HG02798 (cell line): ENCODE measurements around the gene CCDC88B.
A peak's percentile ranks its signal among the peaks of the same experiment; 100 is the strongest.

ENCODE experiments used
- ATAC-seq: cut with Tn5 transposase; IDR thresholded peaks from one replicate; pipeline ENCODE4 v1.9.1; 2021; ENCODE audit warnings: mild to moderate bottlenecking; ENCODE audit not compliant: unreplicated experiment, poor library complexity

CCDC88B gene, protein sequence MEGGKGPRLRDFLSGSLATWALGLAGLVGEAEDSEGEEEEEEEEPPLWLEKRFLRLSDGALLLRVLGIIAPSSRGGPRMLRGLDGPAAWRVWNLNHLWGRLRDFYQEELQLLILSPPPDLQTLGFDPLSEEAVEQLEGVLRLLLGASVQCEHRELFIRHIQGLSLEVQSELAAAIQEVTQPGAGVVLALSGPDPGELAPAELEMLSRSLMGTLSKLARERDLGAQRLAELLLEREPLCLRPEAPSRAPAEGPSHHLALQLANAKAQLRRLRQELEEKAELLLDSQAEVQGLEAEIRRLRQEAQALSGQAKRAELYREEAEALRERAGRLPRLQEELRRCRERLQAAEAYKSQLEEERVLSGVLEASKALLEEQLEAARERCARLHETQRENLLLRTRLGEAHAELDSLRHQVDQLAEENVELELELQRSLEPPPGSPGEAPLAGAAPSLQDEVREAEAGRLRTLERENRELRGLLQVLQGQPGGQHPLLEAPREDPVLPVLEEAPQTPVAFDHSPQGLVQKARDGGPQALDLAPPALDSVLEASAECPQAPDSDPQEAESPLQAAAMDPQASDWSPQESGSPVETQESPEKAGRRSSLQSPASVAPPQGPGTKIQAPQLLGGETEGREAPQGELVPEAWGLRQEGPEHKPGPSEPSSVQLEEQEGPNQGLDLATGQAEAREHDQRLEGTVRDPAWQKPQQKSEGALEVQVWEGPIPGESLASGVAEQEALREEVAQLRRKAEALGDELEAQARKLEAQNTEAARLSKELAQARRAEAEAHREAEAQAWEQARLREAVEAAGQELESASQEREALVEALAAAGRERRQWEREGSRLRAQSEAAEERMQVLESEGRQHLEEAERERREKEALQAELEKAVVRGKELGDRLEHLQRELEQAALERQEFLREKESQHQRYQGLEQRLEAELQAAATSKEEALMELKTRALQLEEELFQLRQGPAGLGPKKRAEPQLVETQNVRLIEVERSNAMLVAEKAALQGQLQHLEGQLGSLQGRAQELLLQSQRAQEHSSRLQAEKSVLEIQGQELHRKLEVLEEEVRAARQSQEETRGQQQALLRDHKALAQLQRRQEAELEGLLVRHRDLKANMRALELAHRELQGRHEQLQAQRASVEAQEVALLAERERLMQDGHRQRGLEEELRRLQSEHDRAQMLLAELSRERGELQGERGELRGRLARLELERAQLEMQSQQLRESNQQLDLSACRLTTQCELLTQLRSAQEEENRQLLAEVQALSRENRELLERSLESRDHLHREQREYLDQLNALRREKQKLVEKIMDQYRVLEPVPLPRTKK (N-terminal part only)

DNA sequence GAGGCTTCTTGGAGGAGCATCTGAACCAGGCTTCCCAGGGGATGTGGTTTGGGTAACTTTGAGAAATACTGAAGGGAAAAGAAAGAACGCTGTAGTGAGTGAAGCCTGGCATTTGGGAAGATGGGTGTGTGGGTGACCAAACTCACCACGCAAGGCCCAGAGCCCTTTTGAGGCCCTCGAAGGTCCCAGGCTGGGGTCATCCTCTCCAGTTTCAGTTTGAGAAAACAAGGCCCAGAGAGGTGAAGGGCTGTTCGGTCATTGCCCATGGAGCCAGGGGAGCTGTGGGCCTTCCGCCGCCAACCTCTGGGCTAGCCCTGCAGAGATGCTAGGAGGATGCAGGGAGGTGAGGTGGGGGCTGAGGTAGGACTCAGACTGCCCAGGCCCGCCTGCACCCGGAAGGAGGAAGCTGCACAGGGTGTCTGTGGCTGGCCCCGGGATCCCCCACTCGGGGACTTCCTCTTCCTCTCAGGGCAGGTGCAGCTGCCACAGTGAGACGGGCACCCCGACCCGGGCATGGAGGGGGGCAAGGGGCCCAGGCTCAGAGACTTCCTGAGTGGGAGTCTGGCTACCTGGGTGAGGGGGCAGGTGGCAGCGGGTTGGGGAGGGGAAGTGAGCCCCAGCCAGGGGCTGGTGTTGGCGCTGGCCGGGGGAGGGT lies at the start of gene CCDC88B:
CCDC88B (plus strand) TSS at position 451 of the 655 bp plus-strand sequence; CDS start at position 514, 63 bp downstream.
- peak; percentile 58 for ATAC-seq

DNA sequence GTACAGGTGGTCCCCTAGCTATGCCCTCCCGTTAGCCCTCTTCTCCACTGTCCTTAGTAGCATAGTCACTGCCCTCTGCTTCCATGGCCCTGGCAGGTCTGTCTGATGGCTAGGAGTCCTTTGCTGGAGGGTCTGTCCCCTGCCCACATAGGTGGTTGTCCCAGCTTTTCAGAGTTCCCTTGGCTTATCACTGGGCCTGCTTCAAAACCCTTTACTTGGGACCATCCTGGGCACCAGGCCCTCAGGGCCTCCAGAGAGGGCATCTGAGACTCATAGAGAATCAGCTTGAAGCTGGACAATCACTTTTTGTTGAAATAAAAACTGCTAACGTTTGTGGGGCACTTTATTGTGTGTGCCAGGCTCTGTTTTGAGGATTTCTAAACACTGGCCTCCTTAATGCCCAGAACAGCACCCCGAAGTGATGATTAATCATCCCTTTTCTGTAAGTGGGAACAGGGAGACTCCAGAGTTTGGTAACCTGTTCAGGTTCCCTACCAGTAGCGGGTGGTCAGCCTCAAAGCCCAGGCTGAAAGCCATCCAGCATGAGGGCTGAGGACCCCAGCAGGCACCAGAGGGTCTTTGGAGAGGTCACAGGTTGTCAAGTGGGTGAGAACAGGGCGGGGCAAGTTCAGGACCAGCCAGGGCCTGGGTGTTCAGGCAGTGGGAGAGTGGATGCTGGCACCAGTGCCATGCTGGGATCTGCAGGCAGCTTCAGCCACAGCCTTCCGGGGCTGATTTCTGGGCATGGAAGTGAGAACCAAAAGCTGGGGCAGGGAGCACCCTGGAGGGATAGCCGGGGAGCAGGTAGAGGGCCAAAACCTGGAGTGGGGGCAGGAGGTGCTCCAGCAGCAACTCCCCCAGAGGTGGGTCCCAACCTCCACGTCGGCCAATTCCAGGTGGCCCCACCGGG lies 49.4 kb upstream of the CCDC88B start:
- no peak for ATAC-seq

GRCh38 chr11:64291262-64291751 lies 48.7 kb upstream of the CCDC88B start, which contains the start of gene KCNK4:
KCNK4 (plus strand) TSS chr11:64291302; CDS start chr11:64293019, 1,717 bp downstream.
- ATAC-seq = no peak

- ATAC-seq = no peak
Measured at GRCh38 chr11:64291752-64292459, 48.1 kb upstream of the CCDC88B start.

DNA sequence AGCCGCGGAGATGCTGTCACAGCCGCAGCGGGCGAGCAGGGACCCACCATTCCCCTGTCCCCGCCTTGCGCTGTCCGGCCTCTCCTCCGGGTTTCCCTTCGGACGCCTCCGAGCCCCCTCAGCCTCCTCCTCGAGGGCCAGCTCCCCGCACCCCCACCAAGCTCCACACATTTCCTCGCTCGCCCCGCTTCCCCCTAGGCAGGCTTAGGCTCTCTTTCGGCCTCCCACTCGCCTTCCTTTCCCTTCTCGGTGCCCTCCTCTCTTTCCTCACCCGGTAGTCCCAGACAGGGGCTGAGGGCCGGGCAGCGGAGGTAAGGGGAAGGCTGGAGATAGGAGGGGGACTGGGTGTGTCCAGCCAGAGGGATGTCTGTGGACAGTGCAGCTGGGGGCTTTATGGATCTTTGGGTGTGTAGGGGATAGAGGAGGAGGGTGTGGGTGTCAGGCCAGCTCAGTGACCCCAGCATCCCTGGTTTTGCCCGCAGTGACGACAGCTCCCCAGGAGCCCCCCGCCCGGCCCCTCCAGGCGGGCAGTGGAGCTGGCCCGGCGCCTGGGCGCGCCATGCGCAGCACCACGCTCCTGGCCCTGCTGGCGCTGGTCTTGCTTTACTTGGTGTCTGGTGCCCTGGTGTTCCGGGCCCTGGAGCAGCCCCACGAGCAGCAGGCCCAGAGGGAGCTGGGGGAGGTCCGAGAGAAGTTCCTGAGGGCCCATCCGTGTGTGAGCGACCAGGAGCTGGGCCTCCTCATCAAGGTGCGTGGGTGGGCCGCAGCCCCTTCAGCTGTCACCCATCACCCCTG lies 47.3 kb upstream of the CCDC88B start:
- no peak for ATAC-seq

DNA sequence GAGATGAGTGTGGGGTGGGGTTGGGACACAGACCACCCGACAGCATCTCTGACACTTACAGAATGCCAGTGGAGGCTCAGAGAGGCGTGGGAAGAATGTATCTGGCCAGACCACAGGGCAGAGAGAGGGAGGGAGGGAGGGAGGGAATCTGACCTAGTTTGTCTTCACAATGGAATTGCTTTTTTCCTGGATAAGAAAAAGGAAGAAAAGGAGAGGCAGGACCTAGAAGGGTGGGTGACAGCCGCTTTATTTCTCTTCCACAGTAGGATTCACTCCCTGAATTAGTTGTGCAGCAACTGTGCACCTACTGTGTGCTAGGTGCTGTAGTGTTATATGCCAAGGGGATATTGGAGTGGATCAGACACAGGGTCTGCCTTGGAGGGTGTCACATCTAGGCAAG lies 45.2 kb upstream of the CCDC88B start:
- no peak for ATAC-seq

DNA sequence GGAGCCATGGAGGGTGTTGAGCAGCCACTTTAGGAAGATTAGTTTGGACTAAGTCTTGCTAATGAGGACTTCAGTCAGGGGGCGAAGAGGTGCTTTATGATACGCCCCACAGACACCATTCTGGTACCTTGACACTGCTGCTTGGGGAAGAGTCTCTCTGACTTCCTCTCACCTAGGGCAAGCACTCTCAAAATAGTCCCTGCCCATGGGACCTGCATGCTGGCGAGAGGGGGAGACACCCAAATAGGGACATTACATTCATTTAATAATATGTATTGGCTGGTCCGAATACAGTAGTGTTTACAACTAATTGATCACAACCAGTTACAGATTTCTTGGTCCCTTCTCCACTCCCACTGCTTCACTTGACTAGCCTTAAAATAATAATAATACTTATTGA lies 44.2 kb upstream of the CCDC88B start:
- ATAC-seq = no peak

- ATAC-seq = no peak
Measured at GRCh38 chr11:64296236-64296635, 43.8 kb upstream of the CCDC88B start.

DNA sequence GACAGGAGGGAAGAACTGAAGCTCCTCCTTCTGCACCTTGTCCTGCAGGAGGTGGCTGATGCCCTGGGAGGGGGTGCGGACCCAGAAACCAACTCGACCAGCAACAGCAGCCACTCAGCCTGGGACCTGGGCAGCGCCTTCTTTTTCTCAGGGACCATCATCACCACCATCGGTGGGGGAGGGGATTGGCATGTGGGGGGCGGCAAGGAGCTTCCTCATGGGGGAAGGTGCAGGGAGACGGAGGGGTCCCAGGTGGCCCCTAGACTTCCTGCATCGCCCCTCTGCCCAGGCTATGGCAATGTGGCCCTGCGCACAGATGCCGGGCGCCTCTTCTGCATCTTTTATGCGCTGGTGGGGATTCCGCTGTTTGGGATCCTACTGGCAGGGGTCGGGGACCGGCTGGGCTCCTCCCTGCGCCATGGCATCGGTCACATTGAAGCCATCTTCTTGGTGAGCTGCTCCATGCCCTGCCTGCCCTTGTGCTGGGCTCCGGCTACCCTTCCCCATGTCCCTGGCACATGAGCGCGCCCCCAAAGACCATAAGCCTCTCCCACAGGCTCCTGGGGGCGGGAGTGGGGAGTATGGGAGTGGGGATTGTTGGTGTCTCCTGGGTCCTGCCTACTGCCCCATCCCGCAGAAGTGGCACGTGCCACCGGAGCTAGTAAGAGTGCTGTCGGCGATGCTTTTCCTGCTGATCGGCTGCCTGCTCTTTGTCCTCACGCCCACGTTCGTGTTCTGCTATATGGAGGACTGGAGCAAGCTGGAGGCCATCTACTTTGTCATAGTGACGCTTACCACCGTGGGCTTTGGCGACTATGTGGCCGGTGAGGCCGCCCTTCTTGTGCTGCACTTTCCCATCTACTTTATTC lies 42.9 kb upstream of the CCDC88B start:
- no peak for ATAC-seq

- ATAC-seq = no peak
Measured at GRCh38 chr11:64297699-64298358, 42.2 kb upstream of the CCDC88B start.

- no peak for ATAC-seq
Measured at GRCh38 chr11:64298966-64299846, 40.8 kb upstream of the CCDC88B start.

- ATAC-seq = no peak
Measured at GRCh38 chr11:64299847-64300648, 40.0 kb upstream of the CCDC88B start, which contains the start of gene CATSPERZ. CATSPERZ (plus strand) TSS chr11:64300358; CDS start chr11:64300411, 53 bp downstream.

- no peak for ATAC-seq
Measured at GRCh38 chr11:64303109-64304031, 36.6 kb upstream of the CCDC88B start.
